T-helper 22 cell (primary cell): ENCODE data around the gene CHAC2.
"Not testable (repeated sequence)": the region's sequence is repeated elsewhere in the genome, so short reads cannot be mapped to it uniquely, and the experiment has no call there.

Source experiments
- DNase-seq: peaks from one replicate; pipeline ENCODE4 v3.0.0-alpha.2; 2020; ENCODE audit warnings: low read depth

CHAC2 gene

GRCh38 chr2:53767405-53768241 is at the start of gene CHAC2:
Gene CHAC2, plus strand, starts transcription at chr2:53767804. Its CDS starts 83 bp downstream, at chr2:53767887.
- DNase-seq, result peak; percentile 73

- DNase-seq, result not testable (repeated sequence)
These were observed 46.7 kb upstream of the CHAC2 start for GRCh38 chr2:53720944-53721343.

- no peak for DNase-seq
These were observed 43.1 kb upstream of the CHAC2 start for GRCh38 chr2:53724536-53724935.

GRCh38 chr2:53725662-53726061 is 41.9 kb upstream of the CHAC2 start:
- no peak for DNase-seq

- DNase-seq, result no peak
These were observed 39.7 kb upstream of the CHAC2 start for GRCh38 chr2:53727921-53728320.

- no peak for DNase-seq
These were observed 38.4 kb upstream of the CHAC2 start for GRCh38 chr2:53729143-53729762.

GRCh38 chr2:53737091-53737490 is 30.5 kb upstream of the CHAC2 start:
- DNase-seq, result no peak

GRCh38 chr2:53739032-53739431 is 28.6 kb upstream of the CHAC2 start:
- no peak for DNase-seq

GRCh38 chr2:53740170-53740569 is 27.4 kb upstream of the CHAC2 start:
- no peak for DNase-seq

GRCh38 chr2:53744395-53745065 is 23.1 kb upstream of the CHAC2 start:
- no peak for DNase-seq

GRCh38 chr2:53750041-53750768 is 17.4 kb upstream of the CHAC2 start:
- no peak for DNase-seq

GRCh38 chr2:53751728-53752127 is 15.9 kb upstream of the CHAC2 start:
- no peak for DNase-seq

GRCh38 chr2:53752385-53752784 is 15.2 kb upstream of the CHAC2 start:
- DNase-seq, result no peak

GRCh38 chr2:53753041-53753440 is 14.6 kb upstream of the CHAC2 start:
- DNase-seq, result no peak

- no peak for DNase-seq
These were observed 12.5 kb upstream of the CHAC2 start for GRCh38 chr2:53755121-53755520.

GRCh38 chr2:53756644-53757043 is 11.0 kb upstream of the CHAC2 start:
- DNase-seq, result no peak

- DNase-seq, result not testable (repeated sequence)
These were observed 10.4 kb upstream of the CHAC2 start for GRCh38 chr2:53757206-53757605.

- DNase-seq, result no peak
These were observed 1.8 kb upstream of the CHAC2 start for GRCh38 chr2:53765767-53766166.

GRCh38 chr2:53768242-53768542 is 588 bp downstream of the CHAC2 start:
- DNase-seq, result no peak

GRCh38 chr2:53769318-53769945 is 1.8 kb downstream of the CHAC2 start:
- DNase-seq, result no peak

GRCh38 chr2:53770264-53770663 is 2.7 kb downstream of the CHAC2 start:
- no peak for DNase-seq

- no peak for DNase-seq
These were observed 9.5 kb downstream of the CHAC2 start for GRCh38 chr2:53777134-53777533.
